ENCODE data around the gene OTOP3. TPM values are rescaled to one million over a fixed set of nuclear protein-coding genes. Genes with fewer than 3 reads are reported as not detected.

The OTOP3 gene
- not detected for total RNA-seq
- not detected for polyA plus RNA-seq
- long read RNA-seq, donor 1: 0 reads
- long read RNA-seq, donor 2: 0 reads

- Histone ChIP-seq H3K4me1 (peaks cover 6 to 13% (median 10%) of the 10 kb centered on the region in 6 donors), H3K4me3 (peak within 1 kb of the TSS in 2 of 8 donors; percentile 2 to 21), H3K9me3 (no peaks in the 10 kb centered on the region), H3K27me3 (replicated peaks in 1 of 7) (peaks cover 3 to 89% (median 38%) of the 10 kb centered on the region in 7 donors), H3K36me3 (no peaks in the 10 kb centered on the region), H3K27ac (no peak within 1 kb of the TSS)
- intact Hi-C loops (cut with DNase I; ENCODE audit: low total_unique reads): loop anchor here (10.0 kb wide), 1 partner anchor 141 kb away; no protein-coding TSS in a partner anchor
- TF ChIP-seq POLR2A (IDR thresholded peaks at IDR 0.05) (no peak), POLR2AphosphoS5 (IDR thresholded peaks at IDR 0.05) (no peak), CTCF (IDR thresholded peaks at IDR 0.05 in 8 of 11, conservative IDR thresholded peaks at IDR 0.05 in 3 of 11) (peak in 1 of 11 experiments; percentile 11)
- 6 to 18% (median 7%) methylated on average over 49 to 78 of the region's 78 CpGs for WGBS, 5 donors
- no peak for DNase-seq
Observed at GRCh38 chr17:74935585-74936469, at the start of gene OTOP3. TSS of gene OTOP3 (plus strand) at chr17:74935898. CDS start at chr17:74935922, 24 bp downstream.

- Histone ChIP-seq H3K27ac (no peak overlapping the region), H3K9me3 (no peaks in the 10 kb centered on the region), H3K4me1 (peaks cover 2 to 25% (median 14%) of the 10 kb centered on the region in 6 donors), H3K27me3 (replicated peaks in 1 of 7) (peaks cover 0 to 56% (median 17%) of the 10 kb centered on the region in 7 donors), H3K4me3 (no peak overlapping the region), H3K36me3 (no peaks in the 10 kb centered on the region)
- intact Hi-C loops (cut with DNase I; ENCODE audit: low total_unique reads): no loop called here
- no peak for TF ChIP-seq CTCF (IDR thresholded peaks at IDR 0.05 in 8 of 11, conservative IDR thresholded peaks at IDR 0.05 in 3 of 11)
- TF ChIP-seq POLR2AphosphoS5 (IDR thresholded peaks at IDR 0.05): no peak
- TF ChIP-seq POLR2A (IDR thresholded peaks at IDR 0.05): no peak
- no peak for DNase-seq
- 62 to 79% (median 73%) methylated on average over 13 of the region's 13 CpGs for WGBS, 5 donors
Observed at GRCh38 chr17:74888469-74888868, 47.2 kb upstream of the OTOP3 start.

- TF ChIP-seq CTCF (IDR thresholded peaks at IDR 0.05 in 8 of 11, conservative IDR thresholded peaks at IDR 0.05 in 3 of 11) (no peak), POLR2AphosphoS5 (IDR thresholded peaks at IDR 0.05) (no peak), POLR2A (IDR thresholded peaks at IDR 0.05) (no peak)
- H3K27me3 ChIP-seq (replicated peaks in 1 of 7): peaks cover 0 to 74% (median 26%) of the 10 kb centered on the region in 7 donors
- no peak for DNase-seq
- WGBS, 5 donors: 90 to 95% (median 93%) methylated on average over 7 of the region's 7 CpGs
- intact Hi-C loops (cut with DNase I; ENCODE audit: low total_unique reads): no loop called here
- no peaks in the 10 kb centered on the region for H3K36me3 ChIP-seq
- no peak overlapping the region for H3K4me3 ChIP-seq
- no peak overlapping the region for H3K27ac ChIP-seq
- H3K4me1 ChIP-seq: peaks cover 4 to 26% (median 18%) of the 10 kb centered on the region in 6 donors
- no peaks in the 10 kb centered on the region for H3K9me3 ChIP-seq
Observed at GRCh38 chr17:74890554-74890953, 45.1 kb upstream of the OTOP3 start.
